Uterus (tissue), 4 donors: ENCODE results near the gene TEC. TPM values are rescaled to one million over a fixed set of nuclear protein-coding genes. Genes with fewer than 3 reads are reported as not detected.
"Not testable (repeated sequence)": the region's sequence is repeated elsewhere in the genome, so short reads cannot be mapped to it uniquely, and the experiment has no call there.

Experiments used
- DNase-seq, 2 donors: peaks; one replicate each; pipeline ENCODE4 v3.0.0-alpha.2; 2019 to 2020
- H3K27ac ChIP-seq, 2 donors: fragments of 200-600 bp; sonication (generic); 1 replicate in 1 of 2; 2 replicates in 1 of 2; pipeline ENCODE4 v1.5.1; 2016 to 2018
- H3K27me3 ChIP-seq, 2 donors: fragments of 200-600 bp; sonication (generic); one replicate each; pipeline ENCODE4 v1.5.1; 2018 to 2019; ENCODE audit warnings: control low read depth in 1 of 2
- H3K36me3 ChIP-seq, 2 donors: fragments of 200-600 bp; sonication (generic); one replicate each; pipeline ENCODE4 v1.5.1; 2019; ENCODE audit warnings: control low read depth in 1 of 2
- H3K4me1 ChIP-seq, 2 donors: fragments of 200-600 bp; sonication (generic); one replicate each; pipeline ENCODE4 v1.5.1; 2018 to 2019; ENCODE audit warnings: control low read depth in 1 of 2
- H3K4me3 ChIP-seq, 2 donors: fragments of 200-600 bp; sonication (generic); 1 replicate in 1 of 2; 2 replicates in 1 of 2; pipeline ENCODE4 v1.5.1; 2018 to 2019; ENCODE audit warnings: mild to moderate bottlenecking in 1 of 2
- H3K9me3 ChIP-seq, 2 donors: fragments of 200-600 bp; sonication (generic); one replicate each; pipeline ENCODE4 v1.5.1; 2019; ENCODE audit warnings: control low read depth in 1 of 2
- CTCF ChIP-seq, 4 experiments: fragments of 200-600 bp in 2 of 4; fragments of 450-650 bp in 2 of 4; sonication (generic) in 2 of 4; IDR thresholded peaks; one replicate each; pipeline ENCODE4 v1.5.1; 2016 to 2019; ENCODE audit warnings: antibody characterized with exemption in 4 of 4, mild to moderate bottlenecking in 2 of 4, moderate library complexity in 1 of 4
- POLR2A ChIP-seq, 2 donors: fragments of 450-650 bp; IDR thresholded peaks; one replicate each; pipeline ENCODE4 v1.6.1; 2016; ENCODE audit warnings: antibody characterized with exemption in 2 of 2, mild to moderate bottlenecking in 1 of 2, moderate library complexity in 1 of 2
- intact Hi-C: fragments of 100-400 bp; cut with DNase I; formaldehyde crosslinking; loops from one replicate; pipeline ENCODE4 v1.15.1; 2023; ENCODE audit warnings: low total_unique reads
- total RNA-seq, 4 donors: library from RNA; depleted of rRNA in 3 of 4; stranded (reverse); fragments of >200 nt in 3 of 4; gene quantifications; one replicate each; pipeline versions ENCODE4 v1.1.0 to v1.2.4, GENCODE V29; 2014 to 2023
- donor health status: DM: yes; HTN: yes; CAD: no.

TEC gene
- 1 to 10 TPM in 3 of 4 donors, under 1 TPM in 1; under 0.01 to 6.8 (median 2.6) TPM for total RNA-seq

DNA sequence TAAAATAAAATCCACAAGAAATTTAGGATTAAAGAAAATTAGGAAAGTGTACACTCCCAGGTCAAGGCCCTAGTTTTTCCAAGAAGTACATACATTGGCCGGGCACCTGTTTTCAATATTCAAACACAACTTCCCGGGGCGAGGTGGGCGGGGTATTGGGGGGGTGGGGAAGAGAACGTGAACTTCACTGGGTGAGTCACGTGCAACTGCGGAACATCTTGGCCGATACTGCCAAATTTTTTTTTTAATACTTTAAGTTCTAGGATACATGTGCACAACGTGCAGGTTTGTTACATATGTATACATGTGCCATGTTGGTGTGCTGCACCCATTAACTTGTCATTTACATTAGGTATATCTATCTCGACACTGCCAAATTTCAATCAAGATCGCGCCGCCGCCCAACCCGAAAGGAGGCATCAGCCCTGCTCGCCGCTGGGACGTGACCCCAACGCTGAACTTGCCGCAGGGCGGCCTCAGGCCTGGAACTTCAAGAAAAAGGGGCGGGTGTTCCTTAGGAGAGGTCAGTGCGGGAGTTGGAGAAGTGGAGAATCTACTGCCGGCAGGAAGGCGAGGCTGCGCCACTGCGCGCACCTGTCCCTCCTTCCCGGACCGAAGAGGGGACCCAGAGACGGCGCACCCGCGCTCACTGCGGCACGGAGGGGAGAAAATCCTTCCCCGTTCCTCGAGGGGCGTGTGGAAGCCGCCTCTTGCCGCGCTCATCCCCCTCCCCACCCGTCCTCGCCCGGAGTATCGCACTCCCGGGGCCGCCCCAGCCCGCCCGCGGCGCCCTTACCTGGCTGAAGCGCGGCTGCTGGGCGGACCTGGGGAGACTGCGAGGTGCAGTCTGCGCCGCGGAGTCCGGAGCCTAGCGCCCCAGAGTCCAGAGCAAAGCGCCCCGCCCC, at the start of gene TEC:
TSS of gene TEC (minus strand) at position 883 of the 905 bp plus-strand sequence. CDS start 41,224 bp downstream, outside the sequence.
- Histone ChIP-seq H3K27ac (peak within 1 kb of the TSS; percentile 71 to 87), H3K4me1 (no peaks in the 10 kb centered on the region), H3K27me3 (no peaks in the 10 kb centered on the region), H3K9me3 (no peaks in the 10 kb centered on the region), H3K36me3 (no peaks in the 10 kb centered on the region), H3K4me3 (peak within 1 kb of the TSS; percentile 79 to 83)
- intact Hi-C loops, result no loop called here
- TF ChIP-seq POLR2A (IDR thresholded peaks at IDR 0.05), result peak; percentile 58 to 66
- TF ChIP-seq CTCF (IDR thresholded peaks at IDR 0.05), result no peak
- peak in 1 of 2 donors; percentile 24 for DNase-seq

DNA sequence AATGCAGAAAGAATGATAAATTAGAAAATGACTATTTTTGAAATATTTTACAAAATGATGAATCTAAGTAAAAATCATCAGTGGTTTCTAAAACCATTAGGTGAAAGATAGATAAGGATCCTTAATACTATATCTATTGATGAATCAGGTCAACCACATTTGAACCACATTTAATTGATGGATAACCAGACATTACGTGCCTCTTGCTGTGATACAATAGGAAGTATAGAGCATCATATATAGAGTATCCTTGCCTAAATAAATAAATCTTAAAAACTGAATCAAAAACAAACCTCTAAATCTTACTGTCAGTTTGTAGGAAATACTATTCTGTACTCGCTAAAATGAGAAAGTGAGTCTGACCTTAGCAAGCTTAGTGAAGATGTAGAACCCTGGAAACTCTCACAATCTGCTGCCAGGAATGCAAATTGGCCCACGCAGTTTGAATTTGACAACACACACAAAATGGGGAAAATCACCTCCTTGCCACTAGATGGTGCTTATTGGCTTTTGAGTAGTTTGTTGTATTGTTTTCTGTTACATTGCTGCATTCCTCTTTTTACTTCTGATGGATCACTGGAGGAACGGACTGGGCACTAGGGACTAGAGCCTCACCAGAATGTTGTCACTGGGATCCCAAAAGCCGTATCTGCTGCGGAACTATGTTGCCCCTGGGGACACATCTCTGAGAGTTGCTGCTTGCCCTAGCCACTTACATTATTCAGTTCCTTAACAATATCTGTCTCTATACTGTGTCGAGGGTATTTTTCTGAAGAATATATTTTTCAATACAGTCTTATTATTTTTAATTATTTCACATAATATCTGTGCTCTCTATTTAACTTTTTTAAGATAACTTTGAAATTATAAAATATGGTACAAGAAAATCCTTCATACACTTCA, 46.3 kb upstream of the TEC start:
- Histone ChIP-seq H3K4me3 (no peak overlapping the region), H3K27ac (no peak overlapping the region), H3K27me3 (no peaks in the 10 kb centered on the region), H3K9me3 (no peaks in the 10 kb centered on the region), H3K4me1 (no peaks in the 10 kb centered on the region), H3K36me3 (no peaks in the 10 kb centered on the region)
- DNase-seq, result no peak
- intact Hi-C loops, result no loop called here
- TF ChIP-seq POLR2A (IDR thresholded peaks at IDR 0.05), result no peak
- peak; percentile 40 to 46 (median 42) for TF ChIP-seq CTCF (IDR thresholded peaks at IDR 0.05)

- DNase-seq, H3K4me3 ChIP-seq, intact Hi-C loops, H3K27me3 ChIP-seq, H3K36me3 ChIP-seq, H3K4me1 ChIP-seq, H3K9me3 ChIP-seq, H3K27ac ChIP-seq: not testable (repeated sequence)
Observed at GRCh38 chr4:48314746-48315145, 45.1 kb upstream of the TEC start.

- no peak for TF ChIP-seq CTCF (IDR thresholded peaks at IDR 0.05)
- TF ChIP-seq POLR2A (IDR thresholded peaks at IDR 0.05), result no peak
- no peaks in the 10 kb centered on the region for H3K9me3 ChIP-seq
- intact Hi-C loops, result no loop called here
- no peak for DNase-seq
- H3K27me3 ChIP-seq, result no peaks in the 10 kb centered on the region
- no peak overlapping the region for H3K4me3 ChIP-seq
- no peak overlapping the region for H3K27ac ChIP-seq
- H3K4me1 ChIP-seq, result no peaks in the 10 kb centered on the region
- H3K36me3 ChIP-seq, result no peaks in the 10 kb centered on the region
Observed at GRCh38 chr4:48311896-48312295, 42.3 kb upstream of the TEC start.

- intact Hi-C loops, result no loop called here
Observed at GRCh38 chr4:48308901-48309300, 39.3 kb upstream of the TEC start.

More at GRCh38 chr4:48308901-48309300, 39.3 kb upstream of the TEC start:
- Histone ChIP-seq H3K27ac (no peak overlapping the region), H3K9me3 (no peaks in the 10 kb centered on the region), H3K4me3 (no peak overlapping the region), H3K4me1 (no peaks in the 10 kb centered on the region), H3K36me3 (no peaks in the 10 kb centered on the region), H3K27me3 (no peaks in the 10 kb centered on the region)
- DNase-seq, result no peak
- no peak for TF ChIP-seq CTCF (IDR thresholded peaks at IDR 0.05)
- TF ChIP-seq POLR2A (IDR thresholded peaks at IDR 0.05), result no peak
